Erythroblast (primary cell): ENCODE measurements around the gene ATG9A.

Experiments
- GATA1 ChIP-seq: IDR thresholded peaks from 2 replicates; pipeline ENCODE4 v1.6.1; 2011; ENCODE audit warnings: low read depth, mild to moderate bottlenecking, control low read depth, low read length, moderate library complexity
- POLR2A ChIP-seq: IDR thresholded peaks from 2 replicates; pipeline ENCODE4 v1.6.1; 2011; ENCODE audit warnings: mild to moderate bottlenecking, low read length

- no peak for TF ChIP-seq POLR2A
- no peak for TF ChIP-seq GATA1
These were observed 15.3 kb upstream of the ATG9A start for GRCh38 chr2:219244789-219245147.
